GM12878 (cell line): ENCODE measurements around the gene NDUFB2. TPM values are rescaled to one million over a fixed set of nuclear protein-coding genes. Genes with fewer than 3 reads are reported as not detected.

Experiments used
- ATAC-seq: fragments of 200-7000 bp; cut with Tn5 transposase; 3 replicates; pipeline ENCODE4 v1.9.1; 2020; ENCODE audit warnings: mild to moderate bottlenecking, moderate library complexity
- BruUV-seq: library from RNA; stranded (reverse); fragments of 400-500 nt; replicated peaks from 2 replicates; lab custom pipeline; 2021; lab: Mats Ljungman, UMichigan
- CTCF ChIA-PET: fragments of 300-600 bp; sonication (Branson Sonifier 250); formaldehyde crosslinking; extraction: SDS; loops from one replicate; lab custom pipeline; 2021; ENCODE audit warnings: inconsistent platforms; lab: Yijun Ruan, JAX
- POLR2A ChIA-PET: fragments of 350-600 bp; formaldehyde crosslinking; extraction: SDS; loops from one replicate; lab custom pipeline; 2021; ENCODE audit warnings: inconsistent platforms; lab: Charles Lee
- RAD21 ChIA-PET: fragments of 300-600 bp; sonication (Branson Sonifier 250); formaldehyde crosslinking; loops from one replicate; lab custom pipeline; 2023; ENCODE audit warnings: antibody characterized with exemption; ENCODE audit not compliant: unreplicated experiment; lab: Charles Lee
- SMC1A ChIA-PET: fragments of 300-600 bp; sonication (Branson Sonifier 250); formaldehyde crosslinking; loops from one replicate; lab custom pipeline; 2023; ENCODE audit not compliant: unreplicated experiment, uncharacterized antibody; lab: Charles Lee
- DNase-seq: peaks from one replicate; pipeline ENCODE4 v3.0.0-alpha.2; 2011; ENCODE audit warnings: low read depth, low spot score
- FAIRE-seq: peaks from 3 replicates; lab custom pipeline; 2011; peaks lifted over from hg19 to GRCh38; lab: Jason Lieb, UNC
- H2AFZ ChIP-seq: 2 replicates; pipeline ENCODE4 v1.6.0; 2011; ENCODE audit warnings: low read depth, low read length, control low read depth; ENCODE audit not compliant: control insufficient read depth
- H3K27ac ChIP-seq: 2 replicates; pipeline ENCODE4 v1.5.1; 2011; ENCODE audit warnings: control low read depth; ENCODE audit not compliant: control insufficient read depth, insufficient read depth
- H3K27me3 ChIP-seq, 2 experiments: replicated peaks in 1 of 2; 2 replicates each; pipeline versions ENCODE4 v1.6.0 to v1.6.1; 2011; ENCODE audit warnings: low read length in 1 of 2; ENCODE audit not compliant: control insufficient read depth in 2 of 2, insufficient read depth in 2 of 2
- H3K36me3 ChIP-seq, 2 experiments: 2 replicates each; pipeline ENCODE4 v1.5.1; 2011; ENCODE audit warnings: low read length in 1 of 2; ENCODE audit not compliant: control insufficient read depth in 2 of 2, insufficient read depth in 2 of 2
- H3K4me1 ChIP-seq: 2 replicates; pipeline ENCODE4 v1.6.1; 2011; ENCODE audit warnings: mild to moderate bottlenecking, low read length, moderate library complexity, mixed read lengths; ENCODE audit not compliant: control insufficient read depth, insufficient read depth
- H3K4me2 ChIP-seq: 2 replicates; pipeline ENCODE4 v1.6.0; 2011; ENCODE audit warnings: control low read depth; ENCODE audit not compliant: control insufficient read depth, insufficient read depth
- H3K4me3 ChIP-seq: fragments of 200-600 bp; sonication (generic); 2 replicates; pipeline ENCODE4 v1.5.1; 2016
- H3K79me2 ChIP-seq: 2 replicates; pipeline ENCODE4 v1.6.0; 2011; ENCODE audit warnings: low read length; ENCODE audit not compliant: control insufficient read depth, insufficient read depth
- H3K9ac ChIP-seq: 2 replicates; pipeline ENCODE4 v1.8.0; 2011; ENCODE audit warnings: low read length, control low read depth, mixed read lengths; ENCODE audit not compliant: control insufficient read depth, insufficient read depth
- H3K9me3 ChIP-seq: replicated peaks from 3 replicates; pipeline ENCODE4 v1.5.1; 2011; ENCODE audit warnings: mild to moderate bottlenecking, low read length; ENCODE audit not compliant: control insufficient read depth, insufficient read depth
- H4K20me1 ChIP-seq: 2 replicates; pipeline ENCODE4 v1.6.0; 2011; ENCODE audit not compliant: control insufficient read depth, insufficient read depth
- CEBPB ChIP-seq, 2 experiments: fragments of 150-350 bp in 1 of 2; IDR thresholded peaks; 2 replicates each; pipeline ENCODE4 v1.6.1; 2012 to 2014; ENCODE audit warnings: low read depth in 2 of 2, low read length in 2 of 2, borderline replicate concordance in 1 of 2, inconsistent platforms in 1 of 2
- DPF2 ChIP-seq: fragments of 450-650 bp; IDR thresholded peaks from 2 replicates; pipeline ENCODE4 v1.6.1; 2017; ENCODE audit warnings: mild to moderate bottlenecking
- EED ChIP-seq: sonication (generic); IDR thresholded peaks from 2 replicates; pipeline ENCODE4 v1.6.1; 2016; ENCODE audit warnings: antibody characterized with exemption, low read depth
- IKZF1 ChIP-seq: fragments of 450-650 bp; conservative IDR thresholded peaks from 2 replicates; pipeline ENCODE4 v1.6.1; 2017; ENCODE audit warnings: antibody characterized with exemption, mild to moderate bottlenecking
- JUNB ChIP-seq: IDR thresholded peaks from 2 replicates; pipeline ENCODE4 v1.6.1; 2016; ENCODE audit warnings: antibody characterized with exemption, mild to moderate bottlenecking
- MYC ChIP-seq: IDR thresholded peaks from 2 replicates; pipeline ENCODE4 v1.6.1; 2011; ENCODE audit warnings: mild to moderate bottlenecking, low read length, moderate library complexity, inconsistent platforms; ENCODE audit not compliant: insufficient read depth, insufficient replicate concordance, insufficient read length, severe bottlenecking
- NFYA ChIP-seq: IDR thresholded peaks from 2 replicates; pipeline ENCODE4 v1.6.1; 2011; ENCODE audit warnings: low read depth, mild to moderate bottlenecking, low read length, improper control_type of control experiment, borderline replicate concordance
- RB1 ChIP-seq: fragments of 450-650 bp; formaldehyde crosslinking; IDR thresholded peaks from 2 replicates; pipeline ENCODE4 v1.6.1; 2017; ENCODE audit warnings: mild to moderate bottlenecking, borderline replicate concordance
- SIX5 ChIP-seq: IDR thresholded peaks from 2 replicates; pipeline ENCODE4 v1.6.1; 2011; ENCODE audit warnings: mild to moderate bottlenecking, low read depth, low read length, moderate library complexity; ENCODE audit not compliant: severe bottlenecking
- TBL1XR1 ChIP-seq: IDR thresholded peaks from 2 replicates; pipeline ENCODE4 v1.6.1; 2012; ENCODE audit warnings: low read depth, low read length, improper control_type of control experiment
- WGBS: methylation state at CpG from one replicate; pipeline ENCODE4 v1.1.6; 2016; ENCODE audit warnings: low lambda C conversion rate; ENCODE audit not compliant: insufficient replicate concordance, insufficient coverage; ENCODE audit errors: missing lambda C conversion rate; 5-methylcytosine and 5-hydroxymethylcytosine counted together
- in situ Hi-C: fragments of 300-500 bp; cut with MboI; formaldehyde crosslinking; loops from 9 replicates; pipeline ENCODE4 v1.14.3; 2018; ENCODE audit warnings: mixed read lengths
- intact Hi-C: fragments of 100-400 bp; cut with micrococcal nuclease; formaldehyde crosslinking; loops from one replicate; pipeline ENCODE4 v1.14.2; 2022; ENCODE audit not compliant: unreplicated experiment
- polyA plus RNA-seq, 11 experiments: library from polyadenylated mRNA; depleted of rRNA in 4 of 11; unstranded in 6 of 11; stranded (reverse) in 5 of 11; fragments of >200 nt; fragmentation: Nextera tagmentation in 4 of 11; fragmentation: Illumina TruSeq in 1 of 11; extraction: Ambion mirVana in 4 of 11; extraction: Trizol in 1 of 11; gene quantifications; 1 replicate in 1 of 11; 2 replicates in 10 of 11; pipeline versions ENCODE4 v1.2.1 to v1.2.3, GENCODE V29; 2011 to 2016; ENCODE audit warnings: inconsistent platforms in 2 of 11, missing spikeins in 2 of 11, low read depth in 1 of 11
- total RNA-seq, 4 experiments: library from RNA; depleted of rRNA in 3 of 4; stranded (reverse); fragments of >200 nt in 3 of 4; fragmentation: Illumina TruSeq in 1 of 4; extraction: Trizol in 1 of 4; gene quantifications; 2 replicates each; pipeline versions ENCODE4 v1.2.1 to v1.2.3, GENCODE V29; 2013 to 2021
- TF ChIP-seq, protein P1 (sequence below): IDR thresholded peaks from 2 replicates; pipeline ENCODE4 v1.6.1; 2012; ENCODE audit warnings: low read depth, low read length, improper control_type of control experiment
- TF ChIP-seq, protein P2 (sequence below): IDR thresholded peaks from 2 replicates; pipeline ENCODE4 v1.6.1; 2012; ENCODE audit warnings: low read depth, low read length, improper control_type of control experiment

The NDUFB2 gene
- total and polyA plus RNA-seq, 10 of the 15 experiments (the other 5 are each of a cell fraction or from before 2014, with no cell fraction given) = 109 to 1,236 (median 323) TPM

DNA sequence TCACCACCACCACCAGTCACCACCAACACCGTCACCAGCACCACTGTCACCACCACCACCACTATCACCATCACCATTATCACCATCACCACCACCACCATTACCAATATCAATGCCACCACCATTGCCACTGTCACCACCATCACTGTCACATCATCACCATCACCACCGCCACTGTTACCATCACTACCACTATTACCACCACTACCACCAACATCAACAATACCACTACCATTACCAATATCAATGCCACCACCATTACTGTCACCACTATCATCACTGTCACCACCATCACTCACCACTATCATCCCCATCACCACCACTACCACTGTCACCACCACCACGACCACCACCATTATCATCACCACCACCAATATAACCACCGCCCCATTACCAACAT, 41.8 kb upstream of the NDUFB2 start:
- Histone ChIP-seq H3K27ac (no peak overlapping the region), H3K4me1 (peaks cover 12% of the 10 kb centered on the region), H3K9ac (no peak overlapping the region), H2AFZ (no peak overlapping the region), H4K20me1 (no peaks in the 10 kb centered on the region), H3K9me3 (no peaks in the 10 kb centered on the region), H3K36me3 (no peaks in the 10 kb centered on the region), H3K4me3 (no peak overlapping the region), H3K4me2 (no peak overlapping the region)
- intact Hi-C loops = loop anchor here (5.0 kb wide), 1 partner anchor 358 kb away; the partner anchor contains the start of gene MRPS33
- ChIA-PET CTCF (interaction anchor here (1.1 to 2.8 kb wide), 2 partner anchors 21 to 355 kb away, joined by 4 to 21 read pairs; no protein-coding TSS in a partner anchor), RAD21 (no interaction called here), POLR2A (no interaction called here)
- FAIRE-seq = no peak
- no peak for ATAC-seq
- DNase-seq = no peak
- in situ Hi-C loops = loop anchor here (5.0 kb wide), 1 partner anchor 137 kb away; no protein-coding TSS in a partner anchor
- TF ChIP-seq CEBPB (IDR thresholded peaks at IDR 0.05; ENCODE audit: borderline replicate concordance in 1 of 2, low read depth in 2 of 2, low read length in 2 of 2) (no peak), MYC (no peak), RB1 (no peak), IKZF1 (no peak), NFYA (no peak), TBL1XR1 (no peak), EED (no peak), DPF2 (no peak), JUNB (no peak), SIX5 (no peak)
- TF ChIP-seq, protein P1, sequence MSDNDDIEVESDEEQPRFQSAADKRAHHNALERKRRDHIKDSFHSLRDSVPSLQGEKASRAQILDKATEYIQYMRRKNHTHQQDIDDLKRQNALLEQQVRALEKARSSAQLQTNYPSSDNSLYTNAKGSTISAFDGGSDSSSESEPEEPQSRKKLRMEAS = no peak
- TF ChIP-seq, protein P2, sequence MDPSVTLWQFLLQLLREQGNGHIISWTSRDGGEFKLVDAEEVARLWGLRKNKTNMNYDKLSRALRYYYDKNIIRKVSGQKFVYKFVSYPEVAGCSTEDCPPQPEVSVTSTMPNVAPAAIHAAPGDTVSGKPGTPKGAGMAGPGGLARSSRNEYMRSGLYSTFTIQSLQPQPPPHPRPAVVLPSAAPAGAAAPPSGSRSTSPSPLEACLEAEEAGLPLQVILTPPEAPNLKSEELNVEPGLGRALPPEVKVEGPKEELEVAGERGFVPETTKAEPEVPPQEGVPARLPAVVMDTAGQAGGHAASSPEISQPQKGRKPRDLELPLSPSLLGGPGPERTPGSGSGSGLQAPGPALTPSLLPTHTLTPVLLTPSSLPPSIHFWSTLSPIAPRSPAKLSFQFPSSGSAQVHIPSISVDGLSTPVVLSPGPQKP = no peak
- TF ChIP-seq, all 136 proteins: peak for 0
- no peaks in the 10 kb centered on the region for H3K27me3 ChIP-seq
- SMC1A ChIA-PET = interaction anchor here (2.2 kb wide), 1 partner anchor 177 kb away, joined by 16 read pairs; no protein-coding TSS in a partner anchor
- WGBS = 69% methylated on average over 4 of the region's 4 CpGs
- no TSS peak for BruUV-seq
- no peaks in the 10 kb centered on the region for H3K79me2 ChIP-seq
